HG03432 (cell line): ENCODE data around the gene IPO4.

Source experiments
- ATAC-seq: cut with Tn5 transposase; IDR thresholded peaks from one replicate; pipeline ENCODE4 v1.9.1; 2021; ENCODE audit warnings: mild to moderate bottlenecking, moderate library complexity; ENCODE audit not compliant: unreplicated experiment

Gene IPO4

DNA sequence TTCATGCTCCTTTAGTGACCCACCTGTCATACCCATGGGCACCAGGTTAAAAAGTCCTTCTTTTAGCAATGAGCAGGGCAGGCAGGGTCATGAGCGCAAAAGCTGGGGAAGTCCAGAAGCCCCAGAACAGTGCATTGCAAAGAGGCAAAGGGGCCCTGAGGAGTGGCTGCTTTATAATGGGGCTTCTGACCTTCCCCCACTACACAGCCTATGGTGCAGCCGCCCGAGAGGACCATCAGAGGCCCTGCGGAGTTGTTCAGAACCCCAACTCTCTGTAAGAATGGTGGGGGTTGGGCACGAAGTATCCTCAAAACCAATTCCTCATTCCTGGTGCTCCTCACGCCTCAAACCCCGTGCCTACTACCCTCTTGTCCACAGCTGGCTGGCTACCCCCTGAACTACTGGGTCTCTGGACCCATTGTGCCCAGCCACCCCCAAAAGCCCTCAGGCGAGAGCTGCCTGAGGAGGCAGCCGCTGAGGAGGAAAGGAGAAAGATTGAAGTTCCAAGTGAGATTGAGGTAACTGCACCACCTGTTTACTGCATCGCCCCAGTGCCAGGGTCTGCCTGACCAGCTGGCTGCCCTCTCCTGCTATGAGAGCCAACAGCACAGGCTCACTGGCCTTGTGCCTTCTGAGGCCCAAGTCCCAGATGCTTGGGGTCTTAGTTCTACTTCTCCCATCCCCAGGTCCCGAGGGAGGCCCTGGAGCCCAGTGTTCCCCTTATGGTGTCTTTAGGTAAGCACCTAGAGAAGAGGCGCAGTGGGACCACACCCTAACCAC lies 10.0 kb downstream of the IPO4 start:
- no peak for ATAC-seq

DNA sequence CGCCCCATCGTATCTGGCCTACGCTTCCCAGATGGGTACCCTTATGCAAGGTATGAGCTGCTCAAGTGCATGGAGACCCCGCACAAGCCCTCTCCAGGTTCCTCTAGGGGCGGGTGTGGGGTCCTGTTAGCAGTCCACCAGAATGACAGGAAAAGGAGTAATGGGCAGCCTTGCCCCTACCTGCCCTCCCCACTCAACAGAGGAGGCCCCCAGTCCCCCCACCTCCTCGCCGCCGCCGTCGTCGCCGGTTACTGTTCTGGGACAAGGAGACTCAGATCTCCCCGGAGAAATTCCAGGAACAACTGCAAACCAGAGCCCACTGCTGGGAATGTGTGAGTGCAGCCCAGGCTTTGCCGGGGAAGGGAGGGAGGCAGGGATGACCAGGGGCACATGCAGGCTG lies 10.7 kb downstream of the IPO4 start:
- no peak for ATAC-seq

DNA sequence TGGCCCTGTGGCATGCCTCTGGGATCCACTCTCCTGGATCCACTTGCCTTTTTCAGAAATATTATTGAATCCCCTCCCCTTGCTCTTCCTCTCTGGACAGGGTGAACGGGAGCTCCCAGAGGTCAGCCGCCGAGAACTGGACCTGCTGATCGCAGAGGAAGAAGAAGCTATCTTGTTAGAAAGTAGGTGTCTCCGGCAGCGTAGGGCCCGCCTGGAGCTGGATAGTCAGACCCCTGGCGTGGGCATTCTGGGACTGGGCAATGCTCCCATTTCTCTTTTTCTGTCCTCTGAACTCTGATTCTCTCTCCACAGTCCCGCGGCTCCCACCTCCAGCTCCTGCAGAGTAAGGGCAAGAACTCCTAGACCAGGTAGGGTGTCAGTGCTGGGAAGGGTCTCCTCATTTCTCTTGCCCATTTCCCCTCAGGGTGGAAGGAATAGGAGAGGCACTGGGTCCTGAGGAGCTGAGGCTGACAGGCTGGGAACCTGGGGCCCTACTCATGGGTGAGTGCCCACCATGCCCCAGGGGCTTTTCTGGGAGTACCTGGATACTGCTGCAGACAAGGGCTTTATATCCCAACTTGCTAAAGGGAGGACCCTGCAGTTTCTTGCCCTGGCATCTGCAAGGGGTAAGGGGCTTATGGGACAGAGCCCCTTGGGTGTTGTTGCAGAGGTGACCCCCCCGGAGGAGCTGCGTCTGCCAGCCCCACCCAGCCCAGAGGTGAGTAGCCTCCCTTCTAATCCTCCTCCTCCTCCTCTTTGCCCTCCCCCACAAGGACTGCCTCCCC lies 11.4 kb downstream of the IPO4 start:
- no peak for ATAC-seq

- ATAC-seq: no peak
Observed at GRCh38 chr14:24176599-24176998, 12.0 kb downstream of the IPO4 start.

- no peak for ATAC-seq
Observed at GRCh38 chr14:24172871-24173281, 15.7 kb downstream of the IPO4 start.

DNA sequence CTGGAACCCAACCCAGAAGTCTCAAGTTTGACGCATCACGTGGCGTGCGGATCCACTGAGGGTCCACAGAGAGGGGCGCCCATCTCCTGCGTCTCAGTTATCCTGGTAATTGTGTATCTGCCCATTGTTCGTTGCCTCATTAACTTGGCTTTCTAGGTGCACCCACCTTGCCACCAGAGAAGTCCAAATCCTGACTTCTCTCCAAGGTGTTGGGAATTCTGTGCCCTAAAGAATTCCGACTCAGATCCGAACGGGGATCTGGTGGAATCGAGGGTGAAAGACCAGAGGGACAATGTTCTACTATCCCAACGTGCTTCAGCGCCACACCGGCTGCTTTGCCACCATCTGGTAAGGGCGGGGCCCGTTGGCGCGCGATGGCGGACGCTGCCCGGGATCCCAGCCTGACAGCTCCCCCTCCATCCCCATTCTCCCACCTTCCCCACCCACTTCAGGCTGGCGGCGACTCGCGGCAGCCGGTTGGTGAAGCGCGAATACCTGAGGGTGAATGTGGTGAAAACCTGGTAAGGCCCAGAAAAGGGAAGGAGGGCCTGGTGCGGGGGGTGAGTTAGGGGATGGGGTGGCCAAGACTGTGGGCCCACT lies 16.3 kb downstream of the IPO4 start:
- ATAC-seq: no peak

DNA sequence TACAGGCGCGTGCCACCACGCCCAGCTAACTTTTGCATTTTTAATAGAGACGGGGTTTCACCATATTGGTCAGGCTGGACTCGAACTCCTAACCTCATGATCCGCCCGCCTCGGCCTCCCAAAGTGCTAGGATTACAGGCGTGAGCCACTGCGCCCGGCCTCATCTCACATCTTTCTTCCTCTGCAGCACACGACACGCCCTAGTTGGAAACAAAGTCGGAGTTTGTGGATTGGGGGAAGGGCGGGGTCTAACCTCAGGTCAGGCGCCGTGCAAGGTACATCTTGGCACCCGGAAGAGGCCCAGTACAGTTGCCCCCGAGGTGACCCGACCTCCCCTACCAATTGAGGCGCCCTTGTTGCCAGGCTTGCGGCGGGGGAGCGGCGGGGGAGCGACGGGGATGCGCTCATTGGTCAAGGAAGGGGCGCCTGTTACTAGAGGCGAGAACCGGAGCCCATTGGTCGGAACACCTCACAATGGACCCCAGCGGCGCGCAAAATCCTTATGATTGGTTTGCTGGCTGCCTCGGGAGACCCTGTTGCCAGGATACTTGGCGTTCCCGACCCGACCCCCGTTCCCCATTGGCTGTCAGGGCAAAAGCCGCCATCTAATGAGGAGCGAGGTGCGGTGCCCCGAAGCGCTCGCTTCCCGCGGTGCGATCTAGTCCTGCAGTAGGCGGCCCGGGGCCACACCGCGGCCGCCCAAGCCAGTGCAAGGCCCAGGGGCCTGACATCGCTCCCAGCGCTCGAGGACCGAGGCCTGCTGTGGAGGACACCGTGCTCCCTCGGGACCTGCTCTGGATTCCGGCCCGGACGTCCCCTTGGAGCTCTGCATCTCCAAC lies 17.0 kb downstream of the IPO4 start, which contains the start of gene REC8:
REC8 (plus strand) TSS at position 659 of the 839 bp plus-strand sequence. CDS start 473 bp downstream, outside the sequence.
- ATAC-seq: peak; percentile 91

DNA sequence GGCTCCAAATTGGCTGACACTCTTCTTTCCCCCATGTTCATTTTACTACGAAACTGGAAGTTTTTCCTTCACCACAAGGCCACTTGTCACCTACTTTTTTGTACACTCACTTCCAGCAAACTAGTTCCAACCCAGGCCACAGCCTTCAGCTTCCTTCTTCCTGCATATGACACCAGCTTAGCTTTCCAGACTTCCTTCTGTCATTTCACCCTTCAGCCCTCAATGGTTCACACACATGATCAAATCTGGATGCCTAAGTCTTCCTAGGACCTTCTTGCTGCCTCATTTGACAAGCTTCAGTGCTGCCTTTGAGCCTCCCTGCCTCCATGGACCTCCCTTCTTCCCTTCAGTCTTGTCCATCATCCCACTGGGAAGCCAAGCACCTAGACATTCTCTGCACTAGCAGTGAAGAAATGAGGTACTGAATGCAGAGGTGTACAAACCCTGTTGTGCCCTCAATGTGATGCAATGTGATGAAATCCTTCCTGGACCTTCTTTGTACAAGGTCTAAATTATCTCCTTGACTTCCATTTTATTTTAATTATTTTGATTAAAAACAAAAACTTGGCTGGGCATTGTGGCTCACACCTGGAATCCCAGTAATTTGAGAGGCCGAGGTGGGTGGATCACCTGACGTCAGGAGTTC lies 21.0 kb downstream of the IPO4 start:
- no peak for ATAC-seq

GRCh38 chr14:24165785-24166184 lies 22.8 kb downstream of the IPO4 start:
- no peak for ATAC-seq

GRCh38 chr14:24164518-24164991 lies 24.1 kb downstream of the IPO4 start:
- no peak for ATAC-seq

GRCh38 chr14:24162093-24162492 lies 26.5 kb downstream of the IPO4 start:
- ATAC-seq: no peak

GRCh38 chr14:24160850-24161804 lies 27.5 kb downstream of the IPO4 start, which contains the start of gene IRF9:
Gene IRF9, plus strand, starts transcription at chr14:24161265. Its CDS starts 880 bp downstream, at chr14:24162145.
- ATAC-seq: peak; percentile 85

- no peak for ATAC-seq
Observed at GRCh38 chr14:24160499-24160849, 28.1 kb downstream of the IPO4 start.

DNA sequence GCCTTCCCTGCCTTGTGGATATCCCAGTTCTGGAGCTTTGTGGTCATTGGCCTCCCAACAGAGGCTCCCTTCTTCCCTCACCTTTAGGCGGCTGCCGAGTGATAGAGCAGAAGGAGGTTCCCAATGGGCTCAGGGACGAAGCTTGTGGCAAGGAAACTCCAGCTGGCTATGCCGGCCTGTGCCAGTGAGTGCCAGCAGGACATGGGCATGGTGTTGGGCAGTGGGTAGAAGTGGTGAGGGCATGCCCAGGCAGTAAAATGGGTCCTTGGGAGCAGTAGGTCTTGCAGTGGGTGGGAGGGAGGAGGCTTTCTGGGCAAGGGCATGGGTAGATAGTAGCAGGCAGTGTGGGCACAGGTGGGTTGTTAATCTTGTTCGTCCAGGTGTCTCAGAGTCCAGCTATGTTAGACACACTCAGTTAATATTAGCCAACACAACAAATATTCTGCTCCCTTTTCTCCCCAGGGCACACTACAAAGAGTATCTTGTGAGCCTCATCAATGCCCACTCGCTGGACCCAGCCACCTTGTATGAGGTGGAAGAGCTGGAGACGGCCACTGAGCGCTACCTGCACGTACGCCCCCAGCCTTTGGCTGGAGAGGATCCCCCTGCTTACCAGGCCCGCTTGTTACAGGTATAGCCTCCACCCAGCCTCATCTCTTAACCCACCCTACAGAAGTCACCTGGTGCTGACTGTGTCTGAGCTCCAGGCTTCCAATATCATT lies 28.7 kb downstream of the IPO4 start:
- ATAC-seq: no peak

DNA sequence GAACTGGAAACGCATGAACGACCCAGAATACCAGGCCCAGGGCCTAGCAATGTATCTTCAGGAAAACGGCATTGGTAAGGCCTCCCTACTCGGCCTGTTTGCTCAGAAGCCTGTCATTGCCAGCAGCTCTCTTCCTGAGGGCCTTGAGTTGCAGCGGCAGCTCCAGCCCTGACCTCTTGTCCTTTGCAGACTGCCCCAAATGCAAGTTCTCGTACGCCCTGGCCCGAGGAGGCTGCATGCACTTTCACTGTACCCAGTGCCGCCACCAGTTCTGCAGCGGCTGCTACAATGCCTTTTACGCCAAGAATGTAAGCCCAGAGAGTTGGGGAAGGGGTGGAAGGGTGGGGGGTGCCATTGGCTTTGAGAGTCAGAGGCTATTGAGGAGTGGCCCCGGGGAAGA lies 31.3 kb downstream of the IPO4 start:
- ATAC-seq: no peak

DNA sequence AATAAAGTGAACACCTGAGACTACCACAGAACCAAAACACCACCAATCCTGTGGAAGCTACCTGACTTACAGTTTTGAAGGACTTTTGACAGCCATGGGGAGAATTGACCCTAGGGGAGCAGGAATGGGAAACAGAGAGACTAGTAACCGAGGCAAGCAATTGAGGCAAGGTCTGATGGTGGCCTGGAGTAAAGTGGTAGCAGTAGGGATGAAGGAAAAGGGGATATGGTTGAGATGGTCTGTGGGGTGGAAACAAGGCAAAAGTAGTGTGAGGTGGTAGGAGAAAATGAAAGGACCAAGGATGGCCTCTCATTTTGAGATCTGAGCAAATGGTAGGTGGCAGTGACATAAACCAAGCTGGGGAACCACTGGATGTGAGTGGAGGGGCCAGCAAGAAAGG lies 31.8 kb downstream of the IPO4 start:
- no peak for ATAC-seq

DNA sequence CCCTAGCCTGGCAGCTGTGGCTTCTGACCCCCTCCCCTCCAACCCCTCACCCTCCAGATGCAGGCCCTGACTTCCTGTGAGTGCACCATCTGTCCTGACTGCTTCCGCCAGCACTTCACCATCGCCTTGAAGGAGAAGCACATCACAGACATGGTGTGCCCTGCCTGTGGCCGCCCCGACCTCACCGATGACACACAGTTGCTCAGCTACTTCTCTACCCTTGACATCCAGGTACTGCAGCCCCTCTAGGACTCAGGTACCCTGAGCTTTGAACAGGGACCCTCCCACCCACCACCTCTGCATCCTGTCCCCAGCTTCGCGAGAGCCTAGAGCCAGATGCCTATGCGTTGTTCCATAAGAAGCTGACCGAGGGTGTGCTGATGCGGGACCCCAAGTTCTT lies 33.5 kb downstream of the IPO4 start:
- ATAC-seq: no peak

DNA sequence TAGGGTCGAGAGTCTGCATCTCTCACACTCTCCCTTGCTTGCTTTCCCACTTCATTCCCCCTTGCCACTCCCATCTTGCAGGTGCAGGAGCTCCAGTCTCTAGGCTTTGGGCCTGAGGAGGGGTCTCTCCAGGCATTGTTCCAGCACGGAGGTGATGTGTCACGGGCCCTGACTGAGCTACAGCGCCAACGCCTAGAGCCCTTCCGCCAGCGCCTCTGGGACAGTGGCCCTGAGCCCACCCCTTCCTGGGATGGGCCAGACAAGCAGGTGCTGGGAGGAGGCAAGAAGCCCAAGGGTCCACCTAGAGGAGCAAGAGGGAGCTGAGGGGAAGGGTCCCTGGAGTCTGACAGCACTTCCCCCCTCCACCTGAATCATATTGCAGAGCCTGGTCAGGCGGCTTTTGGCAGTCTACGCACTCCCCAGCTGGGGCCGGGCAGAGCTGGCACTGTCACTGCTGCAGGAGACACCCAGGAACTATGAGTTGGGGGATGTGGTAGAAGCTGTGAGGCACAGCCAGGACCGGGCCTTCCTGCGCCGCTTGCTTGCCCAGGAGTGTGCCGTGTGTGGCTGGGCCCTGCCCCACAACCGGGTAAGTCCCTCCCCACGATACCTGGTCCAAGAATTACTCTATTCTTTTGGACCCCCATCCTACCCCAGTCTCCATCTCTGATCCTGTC lies 37.1 kb downstream of the IPO4 start:
- ATAC-seq: no peak
